Body of pancreas (tissue), 4 donors: Measurements from ENCODE around the gene CPLX3.

ENCODE experiments used
- POLR2A ChIP-seq, 3 donors: fragments of 450-650 bp; IDR thresholded peaks; one replicate each; pipeline ENCODE4 v1.6.1; 2016; ENCODE audit warnings: antibody characterized with exemption in 3 of 3, mild to moderate bottlenecking in 2 of 3
- TF ChIP-seq, protein P1 (sequence below), 7 experiments: fragments of 450-650 bp in 4 of 7; fragments of 200-600 bp in 3 of 7; sonication (generic) in 3 of 7; IDR thresholded peaks; one replicate each; pipeline ENCODE4 v1.5.1; 2016 to 2019; ENCODE audit warnings: antibody characterized with exemption in 7 of 7

DNA sequence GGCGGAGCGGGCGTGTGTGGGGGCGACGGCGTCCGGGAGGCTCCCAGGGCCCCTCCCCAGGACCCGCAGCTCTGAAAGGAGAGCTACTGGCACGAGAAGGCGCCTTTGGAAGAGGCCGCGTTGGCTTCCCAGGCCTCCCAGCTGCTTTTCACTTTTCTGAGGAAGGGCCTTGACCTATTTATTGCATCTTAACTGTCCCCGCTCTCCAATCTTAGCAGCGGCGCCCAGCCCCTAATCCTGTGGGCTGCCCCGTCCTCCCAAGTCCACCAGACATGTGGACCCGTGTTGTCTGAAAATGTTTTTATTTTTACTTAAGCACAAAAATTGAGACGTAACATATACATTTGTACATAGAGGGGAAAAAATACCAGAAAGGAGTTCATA lies 17.0 kb downstream of the CPLX3 start:
- TF ChIP-seq, protein P1, sequence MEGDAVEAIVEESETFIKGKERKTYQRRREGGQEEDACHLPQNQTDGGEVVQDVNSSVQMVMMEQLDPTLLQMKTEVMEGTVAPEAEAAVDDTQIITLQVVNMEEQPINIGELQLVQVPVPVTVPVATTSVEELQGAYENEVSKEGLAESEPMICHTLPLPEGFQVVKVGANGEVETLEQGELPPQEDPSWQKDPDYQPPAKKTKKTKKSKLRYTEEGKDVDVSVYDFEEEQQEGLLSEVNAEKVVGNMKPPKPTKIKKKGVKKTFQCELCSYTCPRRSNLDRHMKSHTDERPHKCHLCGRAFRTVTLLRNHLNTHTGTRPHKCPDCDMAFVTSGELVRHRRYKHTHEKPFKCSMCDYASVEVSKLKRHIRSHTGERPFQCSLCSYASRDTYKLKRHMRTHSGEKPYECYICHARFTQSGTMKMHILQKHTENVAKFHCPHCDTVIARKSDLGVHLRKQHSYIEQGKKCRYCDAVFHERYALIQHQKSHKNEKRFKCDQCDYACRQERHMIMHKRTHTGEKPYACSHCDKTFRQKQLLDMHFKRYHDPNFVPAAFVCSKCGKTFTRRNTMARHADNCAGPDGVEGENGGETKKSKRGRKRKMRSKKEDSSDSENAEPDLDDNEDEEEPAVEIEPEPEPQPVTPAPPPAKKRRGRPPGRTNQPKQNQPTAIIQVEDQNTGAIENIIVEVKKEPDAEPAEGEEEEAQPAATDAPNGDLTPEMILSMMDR (IDR thresholded peaks at IDR 0.05), result peak in 2 of 7 experiments; percentile 0 to 7
- TF ChIP-seq POLR2A (IDR thresholded peaks at IDR 0.05), result no peak
